CD4-positive, alpha-beta T cell treated with Interleukin-4 for 1 hour (primary cell): Measurements from ENCODE around the gene SYT15.
"Not testable (repeated sequence)": the region's sequence is repeated elsewhere in the genome, so short reads cannot be mapped to it uniquely, and the experiment has no call there.

Experiments
- DNase-seq, 2 donors: peaks; one replicate each; pipeline ENCODE4 v3.0.0-alpha.2; 2020 to 2022

SYT15 gene

DNA sequence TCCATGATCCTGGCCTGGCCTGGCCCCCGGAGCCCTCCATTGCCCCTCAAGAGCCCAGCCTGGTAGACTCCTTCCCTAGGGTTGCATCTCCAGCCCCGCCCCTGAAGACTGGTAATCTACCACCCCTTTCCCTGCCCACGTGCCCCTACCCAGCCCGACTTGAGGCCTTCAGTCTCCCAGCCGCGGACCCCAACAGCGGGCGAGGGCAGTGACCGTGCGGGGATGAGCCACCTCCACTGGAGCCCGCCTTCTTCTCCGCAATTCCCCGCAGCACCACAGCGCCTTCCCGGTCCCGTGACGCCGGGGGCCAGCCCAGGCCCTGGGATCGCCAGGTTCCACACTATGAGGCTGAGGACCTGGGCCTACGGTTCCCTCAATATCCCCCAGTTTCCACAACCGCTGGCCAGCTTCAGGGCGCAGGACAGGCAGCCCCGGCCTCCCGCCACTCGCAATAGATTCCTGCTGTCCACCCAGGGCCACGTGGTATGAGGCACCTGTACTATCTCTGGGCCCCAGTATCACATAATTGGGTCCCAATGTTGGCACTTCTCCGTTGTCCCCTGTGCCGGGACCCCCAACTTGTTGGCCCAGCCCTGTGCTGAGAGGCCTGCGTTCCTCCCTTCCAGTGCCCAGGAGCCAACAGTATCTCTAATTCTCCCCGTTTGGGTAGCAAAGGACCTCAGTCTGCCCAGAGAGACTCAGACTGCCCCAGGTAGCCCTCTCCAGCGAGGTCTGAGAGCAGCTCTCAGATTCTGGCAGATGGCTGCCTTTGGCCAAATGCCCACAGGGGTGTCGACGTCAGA lies 21.4 kb upstream of the SYT15 start:
- no peak for DNase-seq

DNA sequence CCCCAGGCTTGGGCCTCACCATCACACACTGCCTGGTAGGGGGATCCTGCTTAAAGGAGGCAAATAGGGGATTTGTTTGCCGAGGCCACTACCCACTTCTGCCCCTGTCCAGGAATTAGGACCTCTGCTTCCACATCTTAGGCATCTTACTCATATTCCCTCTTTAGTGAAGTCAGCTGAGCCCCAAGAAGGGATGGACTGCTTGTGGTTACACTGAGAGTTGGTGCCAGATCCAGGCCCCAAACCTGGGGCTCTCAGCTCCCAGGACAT lies 20.9 kb upstream of the SYT15 start:
- DNase-seq = no peak

DNA sequence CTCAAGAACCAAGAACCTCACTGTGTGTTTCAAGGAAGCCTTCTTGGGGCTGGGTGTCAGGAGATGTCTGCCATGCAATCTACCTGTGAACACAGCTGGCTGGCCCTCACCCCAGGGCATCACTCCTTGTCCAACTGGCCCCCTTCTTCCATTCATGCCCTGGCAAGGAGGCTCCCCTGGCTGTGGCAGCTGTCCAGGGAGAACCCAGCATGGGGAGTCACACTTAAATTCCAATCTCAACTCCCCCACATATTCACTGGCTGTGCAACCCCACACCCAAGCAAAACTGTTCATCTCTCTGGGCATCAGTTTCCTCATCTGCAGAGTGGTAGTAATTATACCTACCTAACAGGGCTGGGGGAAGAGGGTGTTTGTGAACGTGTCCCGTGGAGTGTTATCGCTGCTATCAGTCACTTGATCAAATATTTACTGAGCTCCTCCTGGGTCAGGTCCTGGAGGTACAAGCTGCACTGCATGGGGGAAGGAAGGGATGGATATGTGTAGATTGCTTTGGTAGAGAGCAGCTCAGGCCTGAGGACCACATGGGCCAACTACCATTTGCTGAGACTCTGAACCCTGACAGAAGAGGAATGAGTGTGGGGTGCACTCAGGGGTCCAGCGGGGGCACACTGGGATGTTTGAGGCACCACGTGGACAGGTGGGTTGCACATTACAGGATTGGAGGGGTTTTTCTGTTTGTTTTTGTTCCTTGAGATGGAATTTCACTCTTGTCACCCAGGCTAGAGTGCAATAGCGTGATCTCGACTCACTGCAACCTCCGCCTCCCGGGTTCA lies 20.3 kb upstream of the SYT15 start:
- DNase-seq = no peak

DNA sequence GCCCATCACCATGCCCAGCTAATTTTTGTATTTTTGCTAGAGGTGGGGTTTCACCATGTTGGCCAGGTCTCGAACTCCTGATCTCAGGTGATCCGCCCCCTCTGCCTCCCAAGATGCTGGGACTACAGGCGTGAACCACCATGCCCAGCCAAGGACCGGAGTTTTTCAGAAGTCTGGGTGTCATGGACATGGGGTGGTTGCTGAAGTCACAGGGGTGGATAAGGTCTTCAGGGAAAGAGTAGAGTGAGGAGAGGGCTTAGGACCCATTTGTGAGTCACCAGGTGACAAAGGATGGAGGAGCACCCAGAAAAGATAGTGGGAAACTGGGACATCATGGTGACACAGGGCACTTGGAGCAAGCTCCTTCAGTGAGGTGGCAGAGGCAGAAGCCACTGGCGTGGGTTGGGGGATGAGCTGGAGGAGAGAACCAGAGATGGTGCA lies 19.7 kb upstream of the SYT15 start:
- DNase-seq = no peak

DNA sequence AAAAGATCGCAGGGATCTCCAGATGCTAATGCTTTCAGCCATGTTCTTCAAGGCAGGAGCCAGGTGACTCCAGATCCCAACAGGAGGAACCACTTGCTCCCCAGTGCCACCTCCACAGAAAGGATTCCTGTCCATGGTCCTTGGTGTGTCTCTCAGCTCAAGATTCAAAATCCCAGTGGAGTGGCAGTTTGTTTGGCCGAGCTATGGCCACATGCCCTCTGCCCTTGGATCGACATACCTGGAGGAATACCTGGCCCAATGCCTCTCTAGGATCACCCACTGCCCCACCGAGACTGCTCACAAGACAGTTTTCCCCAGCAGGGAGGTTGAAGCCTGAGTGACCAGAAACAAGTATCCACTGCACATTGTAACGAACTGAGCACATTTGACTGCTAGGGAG lies 18.5 kb upstream of the SYT15 start:
- DNase-seq = no peak

DNA sequence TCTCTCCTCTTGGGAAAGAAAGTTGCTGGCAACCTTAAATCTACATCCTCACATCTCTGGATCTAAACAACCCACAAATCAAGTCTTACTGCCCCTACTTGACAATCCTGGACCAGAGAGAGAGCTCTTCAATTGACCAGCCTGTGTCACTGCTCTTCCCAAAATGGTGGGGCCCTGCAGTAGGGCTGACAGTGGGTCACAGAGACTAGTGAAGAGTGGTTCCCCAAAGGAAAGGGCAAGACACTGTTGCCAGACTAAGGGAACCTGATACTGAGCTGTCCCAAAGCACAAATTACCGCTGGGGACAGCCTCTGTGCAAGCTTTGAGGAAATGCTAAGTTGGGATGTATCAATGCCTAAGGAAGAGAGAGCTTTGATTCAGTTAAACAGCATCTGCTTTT lies 18.0 kb upstream of the SYT15 start:
- no peak for DNase-seq

DNA sequence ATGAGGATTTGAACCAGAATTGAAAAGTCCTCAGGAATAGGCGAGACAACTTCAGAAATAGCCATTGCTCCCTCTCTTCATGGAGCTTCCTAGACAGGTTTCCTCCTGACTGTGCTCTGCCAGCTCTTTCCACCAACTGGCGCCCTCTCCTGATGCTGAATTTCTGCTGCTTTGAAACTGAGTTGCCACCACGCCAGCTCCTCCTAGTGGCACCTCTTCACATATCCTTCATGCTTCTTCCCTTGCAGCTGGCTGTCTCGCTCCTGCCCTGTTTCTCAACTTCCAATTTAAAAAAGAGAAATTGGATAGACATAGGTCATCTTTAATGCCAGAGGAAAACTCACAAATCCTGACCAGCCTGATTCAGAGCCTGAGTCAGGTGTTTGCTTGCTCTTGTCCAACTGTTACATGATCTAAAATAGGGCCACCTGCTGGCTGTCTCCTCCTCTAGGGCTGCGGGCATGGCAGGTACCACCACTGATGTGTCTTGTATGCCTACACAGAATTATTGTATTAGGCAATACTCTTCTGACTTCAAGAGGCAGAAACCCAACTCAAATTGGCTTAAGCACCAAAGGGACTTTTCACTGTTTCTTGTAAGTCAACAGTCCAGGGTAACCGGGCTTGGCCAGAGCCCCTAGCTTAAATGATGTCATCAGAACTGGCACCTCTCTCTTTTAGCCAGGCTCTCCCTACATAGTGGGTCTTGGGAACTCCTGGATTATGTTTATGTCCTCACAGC lies 13.2 kb upstream of the SYT15 start:
- peak; percentile 50 for DNase-seq

DNA sequence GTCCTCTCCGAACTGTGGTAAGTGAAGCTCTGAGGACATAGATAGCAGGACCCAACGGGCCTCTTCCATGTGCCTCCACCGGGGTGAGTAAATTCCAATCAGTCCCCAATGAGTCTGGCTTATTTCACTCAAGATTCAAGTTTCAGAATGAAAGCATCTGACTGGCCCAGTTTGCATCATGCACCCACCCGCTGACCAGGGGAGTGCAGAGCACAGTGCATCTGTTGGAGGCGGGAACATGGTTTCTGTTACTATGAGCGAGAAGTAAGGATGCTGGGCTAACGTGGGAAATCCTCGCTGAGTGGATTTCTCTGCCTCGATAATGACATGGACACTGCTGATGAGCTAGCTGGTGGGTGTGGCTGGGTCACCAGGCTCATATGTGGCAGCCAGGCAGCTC lies 11.8 kb upstream of the SYT15 start:
- DNase-seq = not testable (repeated sequence)

DNA sequence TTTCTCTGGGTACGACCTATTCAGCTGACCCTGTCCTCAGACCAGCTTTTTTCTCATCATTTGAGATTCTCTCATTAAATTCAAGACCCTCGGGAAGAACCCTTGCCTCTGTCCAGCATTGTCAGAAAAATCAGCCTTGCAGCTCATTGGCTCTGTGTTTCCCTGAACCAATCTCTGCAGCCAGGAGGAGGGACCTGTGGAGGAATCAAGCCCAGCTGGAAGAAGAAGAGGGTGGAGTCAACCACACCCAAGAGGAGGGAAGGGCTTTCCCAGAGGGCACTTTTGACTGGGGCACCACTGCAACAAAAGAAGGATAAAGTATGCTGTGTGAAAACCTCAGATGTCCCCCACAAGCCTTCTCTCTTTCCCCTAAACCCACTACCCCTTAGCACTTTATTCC lies 8.3 kb upstream of the SYT15 start:
- not testable (repeated sequence) for DNase-seq

DNA sequence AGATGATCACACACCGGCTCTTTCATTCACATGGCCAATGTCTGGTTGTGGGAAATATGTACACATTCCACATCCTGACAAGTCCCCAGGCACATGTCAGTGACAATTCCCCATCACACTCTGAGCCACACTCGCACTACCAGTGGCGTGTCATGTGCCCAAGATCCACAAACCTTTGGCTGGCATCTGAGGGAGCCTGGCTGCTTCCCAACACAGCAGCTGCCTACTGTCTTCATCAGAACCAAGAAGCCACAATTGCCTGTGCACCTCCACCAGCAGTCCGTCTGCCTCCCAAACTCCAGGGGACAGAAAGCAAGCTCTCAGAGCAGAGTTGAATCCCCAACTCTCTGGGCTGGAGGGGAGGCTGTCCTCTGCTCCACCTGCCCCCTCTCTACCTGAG lies 6.2 kb upstream of the SYT15 start:
- not testable (repeated sequence) for DNase-seq

DNA sequence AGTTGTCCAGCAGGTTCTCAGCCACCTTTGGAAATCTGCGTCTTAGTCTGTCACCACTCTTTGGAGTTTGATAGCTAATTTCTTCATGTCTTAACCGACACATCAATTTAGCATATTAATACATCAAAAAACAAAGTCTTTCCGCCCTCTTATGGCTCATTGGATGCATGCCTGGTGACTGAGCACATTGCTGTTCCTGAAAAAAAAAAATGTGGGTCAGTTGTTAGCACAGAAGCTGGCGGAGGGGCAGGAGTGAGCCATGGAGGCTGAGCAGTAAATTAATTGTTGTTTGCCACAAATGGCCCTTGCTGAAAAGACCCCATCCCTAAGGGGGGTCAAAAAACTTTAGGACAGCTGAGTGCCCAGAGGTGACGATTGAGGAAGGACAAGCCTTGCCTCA lies 5.6 kb upstream of the SYT15 start:
- DNase-seq = not testable (repeated sequence)

DNA sequence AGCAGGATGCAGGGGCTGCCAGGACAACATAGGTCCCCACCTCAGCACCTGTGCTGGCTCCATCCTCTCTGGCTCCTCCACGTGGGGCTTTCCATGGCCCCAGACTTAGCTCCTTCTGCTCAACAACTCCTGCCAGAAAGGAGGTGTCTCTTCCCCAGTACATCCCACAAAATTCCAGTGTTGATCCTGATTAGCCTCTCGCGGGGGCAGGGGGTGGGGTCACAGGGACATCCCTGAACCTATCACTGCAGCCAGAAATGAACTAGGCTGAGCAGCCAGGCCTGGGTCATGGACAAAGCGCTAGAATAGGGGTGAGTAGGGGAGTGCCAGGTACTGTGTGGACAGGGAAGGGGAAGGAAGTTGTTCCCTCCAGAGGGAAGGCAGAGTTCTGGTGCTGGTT lies 5.0 kb upstream of the SYT15 start:
- not testable (repeated sequence) for DNase-seq

DNA sequence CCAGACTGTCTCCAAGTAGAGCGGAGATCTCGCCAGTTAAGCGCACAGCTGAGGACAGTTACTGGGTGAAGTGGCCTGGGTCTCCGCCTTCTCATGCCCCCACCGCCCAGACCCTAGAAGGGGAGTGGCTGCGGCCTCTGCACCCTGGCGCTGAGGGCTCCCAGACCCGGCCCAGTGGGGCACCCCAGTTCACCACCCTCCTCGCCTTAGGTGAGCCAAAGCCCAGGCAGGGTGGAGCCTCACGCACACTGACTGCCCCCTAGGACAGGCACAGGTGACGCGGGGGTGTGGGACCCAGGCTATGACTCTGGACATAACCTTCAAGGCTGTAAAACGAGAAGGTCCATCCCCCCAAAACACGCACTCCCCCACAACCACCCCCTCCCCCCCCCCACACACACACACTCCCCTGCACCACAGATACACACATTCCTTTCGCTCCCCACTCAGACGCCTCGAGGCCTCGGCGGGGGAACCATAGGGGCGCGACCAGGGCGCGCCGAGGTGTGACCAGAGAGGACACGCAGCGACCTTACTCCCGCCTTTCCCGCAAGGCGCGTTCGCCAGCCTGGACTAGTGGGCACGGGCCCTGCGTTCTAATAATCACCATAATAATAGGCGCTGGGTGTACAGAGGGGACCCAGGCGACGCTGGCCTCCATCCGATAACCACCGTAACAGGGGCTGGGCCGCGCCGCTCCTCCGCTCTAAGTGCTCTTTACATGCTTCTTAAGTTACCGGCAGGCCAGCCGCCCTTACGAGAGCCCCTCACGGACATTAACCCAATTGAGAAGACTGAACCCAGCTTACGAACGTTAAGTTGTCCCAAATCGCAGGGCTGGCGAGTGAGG lies 1.1 kb upstream of the SYT15 start:
- not testable (repeated sequence) for DNase-seq

DNA sequence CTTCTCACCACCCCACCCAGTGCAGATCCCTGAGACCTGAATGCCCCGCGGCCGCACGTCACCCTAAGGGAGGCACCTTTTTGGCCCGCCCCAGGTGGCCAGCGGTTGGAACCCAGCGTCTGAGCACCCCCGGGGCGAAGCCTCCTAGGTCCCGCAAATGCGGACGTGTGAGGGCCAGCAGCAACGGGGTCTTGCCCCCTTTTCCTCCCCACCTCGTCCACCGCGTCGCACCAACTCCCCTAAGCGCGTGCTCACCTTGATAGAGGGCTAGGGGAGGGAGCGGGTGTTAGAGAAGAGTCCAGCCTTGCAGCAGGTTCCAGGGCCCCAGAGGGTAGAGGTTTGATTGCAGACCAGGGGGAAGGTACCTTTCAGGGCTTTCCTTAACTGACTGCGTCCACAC lies 450 bp downstream of the SYT15 start:
- DNase-seq = not testable (repeated sequence)

DNA sequence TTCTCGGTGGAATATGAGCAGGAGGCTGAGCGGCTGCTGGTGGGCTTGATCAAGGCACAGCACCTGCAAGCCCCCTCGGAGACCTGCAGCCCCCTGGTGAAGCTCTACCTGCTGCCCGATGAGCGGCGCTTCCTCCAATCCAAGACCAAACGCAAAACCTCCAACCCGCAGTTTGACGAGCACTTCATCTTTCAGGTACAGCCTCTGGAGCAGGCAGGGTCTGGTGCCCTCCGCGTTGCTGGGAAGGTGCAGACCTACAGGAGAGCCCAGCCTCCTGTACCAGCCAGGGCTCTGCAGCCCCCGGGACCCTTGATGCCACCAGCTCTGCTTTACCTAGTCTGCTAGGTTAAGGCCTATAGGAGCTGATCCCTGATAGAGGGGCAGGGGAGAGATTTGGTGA lies 3.1 kb downstream of the SYT15 start:
- not testable (repeated sequence) for DNase-seq

DNA sequence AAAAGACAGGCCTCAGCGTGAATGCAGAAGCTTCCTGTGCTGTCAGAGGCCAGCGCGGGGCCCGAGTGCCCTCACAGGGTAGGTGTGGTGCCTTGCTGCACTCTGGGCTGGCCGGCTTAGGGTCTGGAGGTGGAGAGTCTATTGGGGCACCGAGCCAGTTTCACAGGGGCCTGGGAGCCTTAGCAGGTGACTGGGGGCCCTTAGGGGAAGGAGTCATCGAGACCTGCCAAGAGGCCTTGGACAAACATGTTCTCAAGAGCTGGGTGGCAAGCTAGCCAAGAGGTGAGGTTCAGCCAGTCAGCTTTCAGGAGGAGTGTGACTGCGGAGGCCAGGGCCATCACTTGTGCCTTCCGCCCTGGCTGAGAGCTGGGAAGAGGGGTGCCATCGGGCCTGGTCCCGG lies 3.6 kb downstream of the SYT15 start:
- DNase-seq = not testable (repeated sequence)

DNA sequence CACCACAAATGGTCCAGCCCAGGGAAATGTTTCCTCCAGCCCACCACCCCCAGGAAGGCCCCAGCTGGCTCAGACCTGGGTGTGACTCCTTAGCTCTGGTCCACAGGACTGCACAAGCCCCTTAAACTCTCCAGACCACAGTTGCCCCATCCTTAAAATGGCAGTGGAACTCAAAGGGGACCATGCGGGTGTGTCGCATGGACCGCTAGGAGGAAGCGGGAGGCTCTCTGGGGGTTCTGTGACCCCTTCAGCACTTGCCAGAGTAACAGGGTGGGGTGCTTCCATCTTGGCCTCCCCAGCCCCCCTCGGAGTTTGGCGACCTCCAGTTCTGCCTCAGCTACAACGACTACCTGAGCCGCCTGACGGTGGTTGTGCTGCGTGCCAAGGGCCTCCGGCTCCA lies 5.3 kb downstream of the SYT15 start:
- not testable (repeated sequence) for DNase-seq

DNA sequence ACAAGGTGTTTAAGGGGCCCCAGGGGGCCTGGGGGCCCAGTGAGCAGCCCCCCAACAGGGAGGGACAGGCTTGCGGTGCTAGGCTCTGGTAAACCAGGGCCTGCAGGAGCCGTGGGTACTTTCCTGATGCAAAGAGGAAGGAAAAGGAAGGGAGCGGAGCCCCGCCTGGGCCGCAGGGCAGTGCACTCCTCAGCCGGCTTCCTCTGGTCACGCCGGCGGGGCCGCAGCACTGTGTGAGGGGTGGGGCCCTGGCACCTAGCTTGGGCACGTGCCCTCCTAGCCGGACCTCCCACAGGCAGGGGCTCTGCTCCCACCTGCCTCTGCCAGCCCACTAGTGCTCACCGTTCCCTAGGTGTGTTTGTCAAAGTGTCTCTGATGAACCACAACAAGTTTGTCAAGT lies 6.3 kb downstream of the SYT15 start:
- DNase-seq = not testable (repeated sequence)

DNA sequence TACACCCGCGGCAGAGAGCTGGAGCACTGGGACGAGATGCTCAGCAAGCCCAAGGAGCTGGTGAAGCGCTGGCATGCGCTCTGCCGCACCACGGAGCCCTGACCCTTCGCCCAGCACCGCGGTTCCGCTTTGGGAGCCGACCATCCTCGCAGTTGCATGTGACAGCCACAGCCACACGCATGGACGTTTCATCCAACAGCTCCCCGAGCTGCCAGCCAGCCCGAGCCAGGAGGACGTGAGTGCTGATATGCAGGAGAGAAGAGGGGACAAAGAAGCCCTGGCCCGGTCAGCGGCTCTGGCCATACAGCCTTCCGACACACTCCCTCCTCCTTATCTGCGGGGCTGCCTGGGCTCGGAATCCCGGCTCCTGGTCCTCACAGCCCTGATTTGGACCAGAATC lies 8.6 kb downstream of the SYT15 start:
- not testable (repeated sequence) for DNase-seq

DNA sequence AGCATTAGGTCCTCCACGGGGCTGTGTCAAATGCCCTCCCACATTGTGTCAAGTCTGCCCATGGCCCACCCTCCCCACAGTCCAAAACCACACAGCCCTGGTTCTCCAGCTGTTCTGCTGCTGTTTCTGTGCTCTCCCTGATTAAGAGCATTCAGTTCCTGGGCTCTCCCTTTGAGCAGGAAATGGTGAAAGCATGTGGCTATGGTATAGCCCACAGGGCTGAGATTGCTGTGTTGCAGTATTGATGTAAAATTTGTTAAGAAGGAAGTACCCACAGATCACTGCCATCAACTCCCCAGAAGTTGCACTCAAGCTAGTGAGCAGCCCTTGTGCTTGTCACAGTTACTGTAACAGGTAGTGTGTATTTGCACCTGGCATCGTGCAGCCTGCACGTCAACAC lies 9.3 kb downstream of the SYT15 start:
- not testable (repeated sequence) for DNase-seq

DNA sequence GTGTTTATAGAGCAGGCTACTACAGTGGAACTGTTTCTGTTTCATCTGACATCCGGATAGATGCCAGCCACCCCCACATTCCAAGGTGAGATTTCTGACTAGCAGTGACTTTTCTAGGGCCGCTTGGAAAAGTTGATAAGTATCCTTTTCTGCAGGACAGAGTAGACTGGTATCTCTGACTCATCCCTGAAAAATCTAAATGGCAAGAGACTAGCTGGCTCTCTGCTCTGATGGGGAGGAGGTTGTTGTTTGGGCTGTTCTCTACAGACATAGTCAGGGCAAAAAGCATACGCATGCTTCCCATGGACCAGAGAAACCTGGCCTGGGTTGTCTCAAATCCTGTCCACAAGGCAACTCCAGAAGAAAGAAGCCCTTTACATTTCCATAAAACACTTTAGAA lies 10.7 kb downstream of the SYT15 start:
- not testable (repeated sequence) for DNase-seq

DNA sequence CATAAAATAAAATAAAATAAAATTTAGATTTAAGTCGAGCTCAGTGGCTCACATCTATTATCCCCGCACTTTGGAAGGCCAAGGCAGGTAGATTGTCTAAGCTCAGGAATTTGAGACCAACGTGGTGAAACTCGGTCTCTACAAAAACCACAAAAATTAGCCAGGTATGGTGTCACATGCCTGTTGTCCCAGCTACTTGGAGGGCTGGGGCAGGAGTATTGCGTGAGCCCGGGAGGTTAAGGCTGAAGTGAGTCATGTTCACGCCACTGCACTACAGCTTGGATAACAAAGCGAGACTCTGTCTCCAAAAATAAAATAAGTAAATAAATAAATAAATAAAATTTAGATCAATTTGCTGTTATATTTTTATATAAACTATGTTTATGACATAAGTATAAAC lies 12.1 kb downstream of the SYT15 start:
- DNase-seq = not testable (repeated sequence)

DNA sequence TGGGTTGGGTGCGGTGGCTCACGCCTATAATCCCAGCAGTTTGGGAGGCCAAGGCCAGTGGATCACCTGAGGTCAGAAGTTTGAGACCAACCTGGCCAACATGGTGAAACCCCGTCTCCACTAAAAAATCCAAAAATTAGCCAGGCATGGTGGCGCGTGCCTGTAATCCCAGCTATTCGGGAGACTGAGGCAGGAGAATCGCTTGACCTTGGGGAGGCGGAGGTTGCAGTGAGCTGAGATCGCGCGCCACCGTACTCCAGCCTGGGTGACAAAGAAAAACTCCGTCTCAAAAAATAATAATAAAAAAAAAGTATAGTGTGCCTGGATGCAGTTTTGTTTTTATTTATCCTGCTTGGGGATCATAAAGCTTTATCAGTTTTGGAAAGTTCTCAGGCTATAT lies 14.4 kb downstream of the SYT15 start:
- DNase-seq = not testable (repeated sequence)
